HG02759 (cell line): ENCODE results near the gene CLEC4C.

ENCODE experiments used
- ATAC-seq: cut with Tn5 transposase; IDR thresholded peaks from one replicate; pipeline ENCODE4 v1.9.1; 2021; ENCODE audit warnings: mild to moderate bottlenecking, moderate library complexity; ENCODE audit not compliant: unreplicated experiment

The CLEC4C gene

DNA sequence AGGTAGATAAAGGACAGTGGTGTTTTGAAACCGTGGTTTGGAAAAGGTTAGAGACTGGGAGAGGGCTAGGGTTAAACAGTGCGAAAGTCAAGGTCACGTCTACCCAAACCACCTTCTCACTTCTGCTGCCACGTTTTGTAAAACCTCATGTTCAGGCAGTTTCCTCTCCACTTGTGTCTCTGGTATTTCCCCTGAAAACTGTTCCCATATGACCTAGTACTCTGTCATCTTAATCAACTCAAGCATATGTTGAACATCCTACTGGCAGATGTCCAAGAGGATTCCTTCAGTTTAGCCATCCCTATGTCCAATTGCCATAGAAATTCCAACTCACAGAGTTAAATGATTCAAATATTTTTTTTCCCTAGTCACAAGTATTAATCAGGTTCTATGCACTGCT is 17.4 kb downstream of the CLEC4C start:
- ATAC-seq = no peak

DNA sequence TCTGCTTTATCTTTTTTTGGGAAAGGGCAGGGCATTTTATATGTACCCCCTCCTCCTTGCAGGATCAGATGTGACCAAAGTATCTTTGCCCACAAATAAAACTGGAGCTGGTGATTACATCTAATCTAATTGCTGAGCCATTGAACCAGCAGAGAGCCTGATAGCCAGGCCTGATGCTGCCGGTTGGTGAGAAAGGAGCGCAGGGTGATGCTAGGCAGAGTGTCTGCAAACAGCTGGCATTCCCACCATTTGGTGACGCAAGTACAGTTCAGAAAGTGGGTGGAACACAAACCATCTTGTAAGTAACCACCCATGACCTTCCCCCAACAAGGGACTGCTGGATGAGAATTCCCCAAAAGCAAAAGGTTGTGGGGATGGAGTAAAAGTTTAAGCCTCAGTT is 23.2 kb downstream of the CLEC4C start:
- no peak for ATAC-seq

- no peak for ATAC-seq
Measured at GRCh38 chr12:7719946-7720730, 27.0 kb downstream of the CLEC4C start.

- ATAC-seq = no peak
Measured at GRCh38 chr12:7716381-7716780, 30.8 kb downstream of the CLEC4C start.

- no peak for ATAC-seq
Measured at GRCh38 chr12:7712841-7713442, 34.2 kb downstream of the CLEC4C start.

DNA sequence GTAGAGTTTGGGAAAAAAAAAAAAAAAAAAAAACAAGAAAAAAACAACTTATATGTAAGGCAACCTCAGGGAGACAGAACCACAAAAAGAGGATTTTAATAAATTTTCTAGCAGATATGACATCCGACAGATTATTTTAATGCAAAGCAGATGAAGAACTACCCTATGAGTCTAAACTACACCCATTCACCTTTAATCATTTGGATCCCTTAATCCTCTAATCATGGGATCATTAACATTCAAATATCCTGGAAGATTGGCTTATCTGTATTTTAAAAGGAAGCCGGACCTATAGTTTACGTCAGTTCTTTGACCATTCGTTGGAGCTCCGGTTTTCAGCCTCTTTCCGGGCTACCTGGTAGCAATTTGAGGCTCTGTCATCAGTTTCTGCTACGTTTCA is 36.0 kb downstream of the CLEC4C start, which contains the start of gene DPPA3:
DPPA3 (plus strand) TSS at position 301 of the 400 bp plus-strand sequence. CDS start 138 bp downstream, outside the sequence.
- no peak for ATAC-seq

GRCh38 chr12:7709969-7710675 is 37.1 kb downstream of the CLEC4C start:
- ATAC-seq = no peak

GRCh38 chr12:7705846-7706245 is 41.3 kb downstream of the CLEC4C start:
- ATAC-seq = no peak

- ATAC-seq = no peak
Measured at GRCh38 chr12:7695566-7696197, 51.5 kb downstream of the CLEC4C start, which contains the start of gene GDF3. Gene GDF3 (minus strand): TSS chr12:7695775. CDS start chr12:7695728, 47 bp downstream.

GRCh38 chr12:7695237-7695560 is 52.0 kb downstream of the CLEC4C start:
- no peak for ATAC-seq

DNA sequence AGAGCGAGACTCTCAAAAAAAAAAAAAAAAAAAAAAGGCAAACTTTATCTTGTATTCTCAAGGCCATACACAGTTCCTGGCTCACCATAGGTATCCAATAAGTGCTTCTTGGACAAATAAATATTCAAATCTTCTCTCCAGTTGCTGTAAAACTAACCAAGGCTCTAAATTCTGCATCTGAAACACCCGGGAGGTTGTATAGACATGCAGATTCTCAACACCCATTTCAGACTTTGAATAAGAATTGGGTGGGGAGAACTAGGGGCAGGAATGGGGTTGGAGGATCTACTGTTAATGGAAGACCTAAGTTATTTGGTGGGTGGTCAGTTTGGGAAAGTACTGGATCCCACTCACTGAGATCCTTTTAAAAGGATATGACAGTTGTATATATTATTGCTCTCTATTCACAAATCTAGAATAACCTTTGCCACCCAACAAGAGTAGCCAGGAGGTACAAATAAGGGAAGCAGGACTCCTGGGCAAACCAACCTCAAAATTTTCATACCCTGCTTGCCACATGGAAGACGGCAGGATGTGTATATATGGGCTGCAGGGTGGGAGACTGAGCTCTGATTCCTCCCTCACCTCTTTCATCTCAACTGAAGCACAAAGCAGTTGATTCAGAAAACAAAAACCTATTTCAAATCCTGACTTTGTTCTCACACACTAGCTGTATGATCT is 52.5 kb downstream of the CLEC4C start:
- ATAC-seq = no peak

GRCh38 chr12:7693793-7694192 is 53.4 kb downstream of the CLEC4C start:
- ATAC-seq = no peak

DNA sequence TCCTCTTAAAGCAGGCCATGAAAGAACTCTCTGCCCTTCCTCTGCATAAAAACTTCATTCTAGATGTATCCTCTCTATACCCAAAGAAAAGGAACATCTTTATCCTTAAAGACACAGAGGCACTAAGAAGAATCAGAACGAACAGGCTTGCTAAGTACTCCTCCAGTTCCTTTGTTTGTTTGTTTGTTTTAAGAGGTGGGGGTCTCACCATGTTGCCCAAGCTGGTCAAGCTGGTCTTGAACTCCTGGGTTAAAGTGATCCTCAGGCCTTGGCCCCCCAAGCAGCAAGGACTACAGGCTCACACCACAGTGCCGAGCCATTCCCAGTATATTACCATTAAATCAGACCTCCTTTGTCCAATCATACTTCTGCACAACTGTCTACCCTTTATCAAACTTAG is 65.6 kb downstream of the CLEC4C start:
- no peak for ATAC-seq
